HS-5 (cell line): ENCODE results near the gene KLK11.
A peak's percentile ranks its signal among the peaks of the same experiment; 100 is the strongest.
"Not testable (repeated sequence)": the region's sequence is repeated elsewhere in the genome, so short reads cannot be mapped to it uniquely, and the experiment has no call there.

ENCODE experiments used
- DNase-seq: peaks from one replicate; pipeline ENCODE4 v3.0.0-alpha.2; 2012; ENCODE audit warnings: low read depth

KLK11 gene

DNA sequence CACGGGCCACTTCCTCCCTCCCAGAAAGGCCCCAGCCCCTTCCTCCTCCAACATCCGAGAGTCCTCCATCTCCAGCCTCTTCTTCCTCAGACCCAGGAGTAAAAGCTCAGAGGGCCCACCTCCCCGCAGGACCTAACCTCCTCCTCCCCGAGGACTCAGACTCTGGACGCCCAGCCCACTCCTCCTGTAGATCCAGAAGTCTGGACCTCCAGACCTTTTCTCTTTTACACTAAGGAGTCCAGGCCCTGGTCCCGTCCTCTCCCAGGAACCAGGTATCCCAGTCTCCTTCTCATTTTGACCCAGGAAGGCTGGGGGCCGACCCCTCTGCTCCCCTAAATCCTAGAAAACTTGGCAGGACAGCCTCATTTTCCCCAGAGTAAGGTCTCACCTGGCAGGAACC, 23.1 kb downstream of the KLK11 start:
- no peak for DNase-seq

GRCh38 chr19:51002542-51003311, 23.7 kb downstream of the KLK11 start:
- no peak for DNase-seq

DNA sequence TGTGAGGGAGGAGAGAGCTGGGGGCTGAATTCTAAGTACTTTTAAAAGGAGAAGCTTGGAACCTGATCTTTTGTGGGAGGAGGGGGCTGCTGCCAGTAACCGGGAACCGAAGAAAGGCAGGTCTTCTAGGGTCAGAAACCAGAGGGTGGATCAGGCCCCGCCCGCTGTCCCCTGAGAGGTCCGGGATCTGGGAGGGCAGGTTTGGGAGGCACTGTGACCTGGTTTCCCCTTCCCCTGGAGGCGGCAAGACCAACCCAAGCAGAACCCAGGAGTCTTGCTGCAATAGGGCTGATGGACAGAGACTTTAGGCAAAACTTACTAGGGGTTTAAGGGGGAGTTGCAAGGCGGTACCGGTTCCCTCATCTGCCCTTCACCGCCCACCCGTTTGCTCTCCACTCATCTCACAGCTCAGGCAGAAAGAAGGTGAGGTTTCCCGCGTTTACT, 24.3 kb downstream of the KLK11 start:
- DNase-seq = no peak

DNA sequence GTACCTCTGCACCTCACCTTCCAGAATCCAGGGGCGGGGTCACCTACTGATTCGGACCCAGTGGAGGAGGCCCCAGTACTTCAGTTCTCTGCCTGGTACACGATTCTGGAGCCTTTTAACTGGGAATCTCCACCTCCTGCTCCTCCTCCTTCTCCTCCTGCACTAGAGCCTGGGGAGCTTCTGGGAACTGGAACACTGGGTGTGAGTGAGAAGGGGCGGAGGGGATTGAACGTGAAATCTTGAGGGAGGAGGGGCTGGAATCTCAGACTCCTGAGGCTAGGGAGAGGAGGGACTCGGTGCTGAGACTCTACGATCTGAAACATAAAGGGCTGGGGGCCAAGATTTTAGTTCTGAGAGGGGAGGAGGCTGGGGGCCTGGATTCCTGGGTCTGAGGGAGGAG, 24.9 kb downstream of the KLK11 start, which contains the start of gene KLK8:
Gene KLK8 (minus strand): TSS at position 90 of the 400 bp plus-strand sequence. CDS start 437 bp downstream, outside the sequence.
- DNase-seq = no peak

GRCh38 chr19:51000981-51001380, 25.4 kb downstream of the KLK11 start:
- DNase-seq = no peak

GRCh38 chr19:51000426-51000825, 26.0 kb downstream of the KLK11 start:
- DNase-seq = no peak

GRCh38 chr19:50998686-50999085, 27.7 kb downstream of the KLK11 start:
- DNase-seq = no peak

DNA sequence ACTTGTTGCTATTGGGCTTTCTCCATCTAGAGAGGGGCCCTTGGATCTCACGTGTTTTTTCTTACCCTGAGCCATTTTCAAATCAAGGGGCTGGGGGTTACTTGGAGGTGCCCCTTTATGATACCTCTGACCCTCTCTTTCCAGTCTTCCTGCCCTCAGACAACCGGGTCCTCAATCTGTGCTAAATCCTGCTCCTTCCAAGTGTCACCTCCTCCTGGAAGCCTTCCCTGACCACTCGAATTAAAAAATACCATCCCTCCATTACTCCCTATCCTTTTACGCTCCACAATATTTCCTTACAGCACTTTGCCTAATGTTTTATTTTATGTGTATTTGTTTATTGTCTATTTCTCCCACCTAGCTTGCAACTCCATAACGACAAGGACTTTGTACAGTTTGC, 28.4 kb downstream of the KLK11 start:
- no peak for DNase-seq

- DNase-seq = peak; percentile 3
Observed at GRCh38 chr19:50994129-50994528, 32.3 kb downstream of the KLK11 start.

GRCh38 chr19:50992666-50993035, 33.8 kb downstream of the KLK11 start:
- DNase-seq = no peak

- not testable (repeated sequence) for DNase-seq
Observed at GRCh38 chr19:50984416-50984815, 42.0 kb downstream of the KLK11 start.

GRCh38 chr19:50983625-50984292, 42.7 kb downstream of the KLK11 start, which contains the start of gene KLK7:
KLK7 (minus strand) TSS chr19:50983917; CDS start chr19:50982399, 1,518 bp downstream.
- no peak for DNase-seq

GRCh38 chr19:50982186-50982585, 44.2 kb downstream of the KLK11 start:
- no peak for DNase-seq

DNA sequence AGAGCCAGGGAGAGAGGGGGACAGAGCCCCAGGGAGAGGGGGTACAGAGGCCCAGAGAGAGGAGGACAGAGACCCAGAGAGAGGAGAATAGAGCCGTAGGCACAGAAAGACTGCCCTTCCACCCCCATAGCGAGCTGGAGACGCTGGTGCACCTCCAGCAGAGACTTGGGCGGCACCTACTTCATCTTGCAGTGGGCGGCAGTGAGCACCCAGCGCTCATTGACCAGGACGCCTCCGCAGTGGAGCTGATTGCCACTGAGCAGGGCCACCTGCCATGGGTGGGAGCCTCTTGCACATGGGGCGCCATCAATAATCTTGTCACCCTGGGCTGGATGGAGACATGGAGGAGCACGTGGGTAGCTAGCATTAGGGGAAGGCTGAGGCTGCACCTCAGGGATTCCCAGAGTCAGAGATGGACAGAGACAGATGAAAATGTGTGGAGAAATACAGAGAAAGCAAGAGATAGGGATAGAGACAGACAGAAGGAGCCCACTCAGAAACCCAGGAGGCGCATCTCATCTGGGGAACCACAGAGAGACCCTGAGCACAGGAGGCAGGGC, 44.7 kb downstream of the KLK11 start:
- no peak for DNase-seq

DNA sequence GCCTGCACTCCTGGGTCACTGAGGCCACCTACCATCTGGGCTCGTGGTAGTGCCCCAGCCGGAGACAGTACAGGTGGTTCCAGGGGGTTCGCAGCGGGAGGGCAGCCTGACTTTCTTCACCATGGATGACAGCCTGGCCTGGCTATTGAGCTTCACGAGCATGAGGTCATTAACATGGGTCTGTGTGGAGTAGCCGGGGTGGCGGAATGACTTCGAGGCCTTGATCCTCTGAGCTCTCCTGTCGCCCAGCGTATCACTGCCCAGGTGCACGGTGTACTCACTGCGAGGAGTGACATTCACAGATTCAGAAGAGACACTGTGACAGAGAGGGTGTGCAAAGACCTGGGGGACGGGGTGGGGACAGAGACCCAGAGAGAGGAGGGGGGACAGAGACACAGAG, 46.2 kb downstream of the KLK11 start:
- no peak for DNase-seq

DNA sequence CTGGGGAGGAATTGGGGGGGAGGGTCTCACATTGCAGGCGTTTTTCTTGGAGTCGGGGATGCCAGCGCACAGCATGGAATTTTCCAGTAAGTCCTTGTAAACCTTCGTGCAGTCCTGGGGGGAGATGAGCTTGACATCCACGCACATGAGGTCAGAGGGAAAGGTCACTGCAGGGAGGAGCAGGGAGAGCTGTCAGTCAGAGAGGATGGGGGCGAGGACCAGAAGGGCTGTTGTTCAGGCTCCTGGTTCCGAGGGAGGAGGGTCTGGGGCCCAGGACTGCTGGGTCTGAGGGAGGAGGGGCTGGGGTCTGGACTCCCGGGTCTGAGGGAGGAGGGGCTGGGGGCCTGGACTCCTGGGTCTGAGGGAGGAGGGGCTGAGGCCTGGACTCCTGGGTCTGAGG, 46.7 kb downstream of the KLK11 start:
- DNase-seq = no peak

GRCh38 chr19:50978772-50979390, 47.5 kb downstream of the KLK11 start:
- DNase-seq = no peak

DNA sequence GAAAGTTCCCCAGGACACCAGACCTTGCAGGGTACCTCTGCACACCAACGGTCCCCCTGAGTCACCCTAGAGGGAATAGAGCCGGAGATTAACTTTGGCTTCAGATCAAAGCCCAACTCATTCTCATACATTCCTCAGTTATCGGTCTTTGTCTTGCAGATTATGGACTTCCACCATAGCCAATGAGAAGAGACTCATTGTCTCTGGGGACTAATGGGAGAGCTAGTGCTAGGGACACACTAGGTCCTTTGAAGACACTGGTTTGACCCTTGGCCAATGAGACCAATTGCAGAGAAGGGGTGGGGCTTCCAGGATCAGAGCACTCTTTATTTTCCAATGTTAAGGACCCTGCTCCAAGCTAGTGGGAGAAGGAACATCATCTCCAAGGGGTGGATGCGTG, 48.8 kb downstream of the KLK11 start:
- no peak for DNase-seq

DNA sequence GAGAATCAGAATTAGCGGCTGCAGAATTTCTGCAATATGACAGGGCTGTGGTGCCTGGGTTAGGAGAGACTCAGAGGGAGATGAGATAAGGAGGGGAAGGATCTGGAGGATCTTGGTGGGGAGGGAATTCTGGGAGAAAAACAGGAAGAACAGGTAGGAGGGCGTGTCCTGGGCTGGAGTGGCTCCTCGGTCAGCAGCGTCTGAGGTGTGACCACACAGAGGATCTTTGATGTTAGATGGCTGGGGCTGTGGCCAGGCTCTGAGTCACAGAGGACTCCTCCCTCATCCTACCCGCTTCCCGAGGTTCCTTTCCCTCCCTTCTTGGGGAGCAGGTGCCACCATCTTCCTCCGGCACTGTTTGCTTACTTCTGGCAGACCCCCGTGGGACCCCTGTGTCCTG, 50.6 kb downstream of the KLK11 start:
- no peak for DNase-seq

- no peak for DNase-seq
Observed at GRCh38 chr19:50974702-50975556, 51.5 kb downstream of the KLK11 start.

DNA sequence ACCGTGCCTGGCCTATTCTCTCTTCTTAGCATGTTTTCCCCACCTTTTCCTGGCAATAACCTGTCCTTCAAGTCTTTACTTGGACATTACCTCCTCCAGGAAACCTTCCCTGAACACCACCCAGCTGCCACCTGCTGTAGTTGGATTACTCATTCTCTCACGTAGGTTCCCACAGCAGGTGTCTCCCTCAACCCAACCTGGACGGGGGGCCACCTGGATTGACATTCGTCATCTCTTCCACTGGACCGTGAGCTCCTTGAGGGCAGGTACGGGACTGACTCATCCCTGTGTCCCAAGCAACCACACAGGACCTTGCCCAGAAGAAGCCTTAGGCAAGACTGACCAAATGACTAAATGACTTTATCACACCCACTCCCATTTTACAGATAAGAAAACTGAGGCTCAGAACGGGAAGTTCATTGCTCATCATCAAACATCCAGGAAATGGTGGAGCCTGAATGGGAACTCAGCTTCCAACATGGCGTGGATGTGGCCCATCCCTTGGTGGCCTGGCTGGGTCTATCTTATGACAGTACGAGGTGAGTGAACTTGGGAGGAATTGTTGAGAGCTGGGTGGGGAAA, 53.5 kb downstream of the KLK11 start:
- DNase-seq = no peak
